Measurements from ENCODE around the gene RPS18. TPM values are rescaled to one million over a fixed set of nuclear protein-coding genes. Genes with fewer than 3 reads are reported as not detected.

RPS18 gene
- total and polyA plus RNA-seq, 9 donors: 4,177 to 11,953 (median 5,981) TPM

DNA sequence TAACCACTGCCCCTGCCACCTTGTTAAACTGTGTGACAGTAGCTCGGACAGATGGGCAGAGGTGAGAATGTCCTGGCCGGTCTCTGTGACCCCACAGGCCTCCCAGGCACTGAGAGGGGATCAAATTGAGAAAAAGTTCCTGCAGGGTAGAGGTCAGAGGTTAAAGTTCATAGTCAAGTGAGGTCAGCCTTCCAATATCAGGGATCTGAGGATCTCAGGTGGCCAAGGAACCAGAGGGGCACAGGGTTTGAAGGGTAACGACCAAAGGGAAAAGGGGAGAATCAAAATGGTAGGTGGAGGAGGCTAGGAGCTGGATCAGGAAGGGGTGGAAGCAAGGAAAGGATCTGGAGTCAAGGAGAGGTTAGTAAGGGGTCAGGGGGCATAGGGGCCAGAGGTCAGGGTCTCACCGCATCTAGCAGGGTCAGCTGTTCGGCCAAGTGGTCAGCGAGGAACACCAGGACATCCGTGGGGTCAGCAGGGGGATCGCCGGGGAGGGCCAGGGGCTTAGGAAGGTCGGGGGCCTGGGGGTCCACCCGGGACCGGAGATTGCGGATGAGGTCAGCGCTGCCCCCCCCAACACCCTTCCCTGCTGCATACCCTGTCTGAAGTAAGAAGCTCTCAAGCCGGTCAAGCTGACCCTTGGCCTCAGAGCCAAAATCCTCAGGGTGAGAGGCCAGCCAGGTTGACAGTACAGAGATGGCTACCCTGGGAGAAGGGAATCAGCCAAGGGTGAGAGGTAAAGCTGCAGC lies 23.9 kb downstream of the RPS18 start:
- no peaks in the 10 kb centered on the region for H3K27me3 ChIP-seq
- no peak overlapping the region for H3K27ac ChIP-seq
- peak in 2 of 5 donors; percentile 39 to 48 for DNase-seq
- 74 to 84% (median 76%) methylated on average over 15 of the region's 15 CpGs for WGBS, 3 donors
- peaks cover 9% of the 10 kb centered on the region for H3K4me1 ChIP-seq (ENCODE audit: insufficient read depth)
- TF ChIP-seq POLR2A (IDR thresholded peaks at IDR 0.05) (no peak), EP300 (IDR thresholded peaks at IDR 0.05) (no peak), CTCF (IDR thresholded peaks at IDR 0.05) (no peak)
- intact Hi-C loops (cut with DNase I): loop anchor here in 1 of 4 donors (10.0 kb wide), 1 partner anchor 119 kb away; the partner anchor contains the start of genes CUTA and PHF1
- H3K9me3 ChIP-seq: no peaks in the 10 kb centered on the region
- H3K36me3 ChIP-seq: no peaks in the 10 kb centered on the region
- H3K4me3 ChIP-seq: no peak overlapping the region

DNA sequence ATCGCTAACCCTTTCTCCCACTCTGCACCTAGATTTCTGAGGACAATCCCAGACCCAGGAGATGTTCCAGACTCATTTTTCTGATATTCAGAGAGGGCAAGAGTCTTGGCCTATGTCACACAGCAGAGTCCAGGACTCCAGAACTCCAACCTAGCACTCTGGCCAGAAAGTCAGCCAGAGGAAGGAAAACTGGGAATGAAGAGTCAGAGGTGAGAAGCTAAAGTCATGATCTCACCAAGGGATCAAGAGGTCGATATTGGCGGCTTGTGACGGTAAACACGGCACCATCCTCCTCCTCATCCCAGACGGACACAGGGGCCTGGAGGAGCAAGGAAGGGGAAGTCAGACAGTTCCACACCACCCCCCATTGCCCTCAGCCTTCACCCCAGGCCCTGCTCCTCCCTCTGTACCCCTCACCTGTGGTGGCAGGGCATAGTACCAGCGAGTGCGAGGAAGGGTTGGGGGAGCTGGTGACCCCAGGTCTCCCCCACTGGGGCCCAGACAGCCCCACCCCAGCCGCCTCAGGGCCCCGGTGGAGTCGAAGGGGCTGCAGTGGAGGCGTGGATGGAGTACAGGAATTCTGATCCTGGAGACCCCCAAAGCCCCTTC lies 25.0 kb downstream of the RPS18 start:
- H3K36me3 ChIP-seq: no peaks in the 10 kb centered on the region
- H3K27ac ChIP-seq: peak overlapping the region in 1 of 2 donors; percentile 96
- intact Hi-C loops (cut with DNase I): loop anchor here in 1 of 4 donors (10.0 kb wide), 1 partner anchor 118 kb away; the partner anchor contains the start of genes CUTA and PHF1
- H3K9me3 ChIP-seq: no peaks in the 10 kb centered on the region
- H3K27me3 ChIP-seq: no peaks in the 10 kb centered on the region
- DNase-seq: peak in 1 of 5 donors; percentile 33
- H3K4me3 ChIP-seq: peak overlapping the region; percentile 69
- H3K4me1 ChIP-seq (ENCODE audit: insufficient read depth): peaks cover 9% of the 10 kb centered on the region
- 70 to 75% (median 74%) methylated on average over 12 of the region's 12 CpGs for WGBS, 3 donors
- TF ChIP-seq CTCF (IDR thresholded peaks at IDR 0.05): no peak
- no peak for TF ChIP-seq EP300 (IDR thresholded peaks at IDR 0.05)
- no peak for TF ChIP-seq POLR2A (IDR thresholded peaks at IDR 0.05)

DNA sequence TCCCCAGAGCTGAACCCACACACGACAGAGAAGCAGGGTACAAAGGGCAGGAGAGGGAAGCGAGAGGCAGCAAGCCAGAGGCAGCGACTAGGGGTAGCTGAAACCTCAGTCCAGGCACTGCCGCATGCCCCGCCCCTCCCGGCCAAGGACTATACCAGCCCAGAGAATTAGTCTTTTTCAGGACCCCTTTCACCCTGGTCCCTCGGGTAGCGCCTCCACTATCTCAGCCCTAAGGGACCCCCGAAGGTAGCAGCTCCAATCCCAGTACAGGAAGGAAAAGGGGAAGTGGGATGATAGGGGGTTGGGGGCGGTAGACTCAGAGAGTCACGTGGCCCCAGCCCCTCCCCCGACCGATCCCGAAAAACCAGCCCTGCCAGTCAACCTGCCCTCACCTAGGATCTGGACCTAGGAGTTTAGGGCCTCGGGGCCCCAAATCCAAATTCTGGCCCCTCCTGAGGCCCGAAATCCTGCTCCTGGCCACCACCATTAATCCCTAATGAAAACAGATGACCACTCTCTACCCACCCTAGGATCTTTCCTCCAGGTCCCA lies 25.6 kb downstream of the RPS18 start:
- Histone ChIP-seq H3K36me3 (no peaks in the 10 kb centered on the region), H3K27me3 (no peaks in the 10 kb centered on the region), H3K27ac (peak overlapping the region; percentile 73 to 96), H3K9me3 (no peaks in the 10 kb centered on the region), H3K4me1 (ENCODE audit: insufficient read depth) (peaks cover 9% of the 10 kb centered on the region), H3K4me3 (peak overlapping the region; percentile 69)
- WGBS, 3 donors: 16 to 20% (median 17%) methylated on average over 16 of the region's 16 CpGs
- intact Hi-C loops (cut with DNase I): loop anchor here in 1 of 4 donors (10.0 kb wide), 1 partner anchor 117 kb away; the partner anchor contains the start of genes CUTA and PHF1
- peak in 3 of 5 donors; percentile 50 to 64 (median 60) for DNase-seq
- no peak for TF ChIP-seq CTCF (IDR thresholded peaks at IDR 0.05)
- no peak for TF ChIP-seq EP300 (IDR thresholded peaks at IDR 0.05)
- TF ChIP-seq POLR2A (IDR thresholded peaks at IDR 0.05): no peak

DNA sequence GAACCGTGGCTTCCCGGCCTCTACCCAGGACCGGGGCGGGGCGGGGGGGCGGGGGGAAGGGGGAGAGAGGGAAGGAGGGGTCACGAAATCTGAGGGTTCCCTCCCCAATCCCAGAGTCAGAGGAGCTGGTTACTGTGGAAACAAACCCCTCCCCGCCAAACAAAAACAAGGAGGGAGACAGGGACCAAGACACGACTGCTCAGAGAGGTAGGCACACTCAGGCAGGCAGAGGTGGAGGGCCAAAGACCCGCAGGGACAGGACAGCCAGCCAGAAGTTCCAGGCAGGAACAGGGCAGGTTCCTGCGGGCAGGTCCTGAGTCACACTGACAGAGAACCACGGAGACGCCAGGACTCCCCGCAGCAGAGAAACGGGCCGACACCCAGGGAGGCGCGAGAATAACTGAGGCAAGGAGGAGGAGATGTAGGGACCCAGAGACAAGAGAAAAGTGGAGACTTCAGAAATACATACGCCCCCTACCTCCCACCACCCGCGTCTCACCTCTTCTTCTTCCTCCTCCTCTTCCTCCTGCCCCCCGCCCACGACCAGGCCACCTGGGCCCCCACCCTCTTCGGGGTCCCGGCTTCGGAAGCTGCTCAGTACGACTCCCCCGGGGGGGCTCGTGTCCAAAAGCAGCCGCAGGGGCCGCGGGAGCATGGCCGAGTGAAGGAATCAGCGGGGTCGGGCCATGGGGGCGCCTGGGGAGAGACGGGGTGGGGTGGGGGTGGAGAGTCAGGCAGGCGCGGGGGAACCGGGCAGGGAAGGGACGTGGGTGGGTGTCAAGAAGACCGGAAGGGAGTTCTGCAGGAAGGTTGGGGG lies 26.3 kb downstream of the RPS18 start:
- Histone ChIP-seq H3K27me3 (no peaks in the 10 kb centered on the region), H3K4me1 (ENCODE audit: insufficient read depth) (peaks cover 9% of the 10 kb centered on the region), H3K4me3 (peak overlapping the region; percentile 69), H3K27ac (peak overlapping the region; percentile 73 to 96), H3K36me3 (no peaks in the 10 kb centered on the region), H3K9me3 (no peaks in the 10 kb centered on the region)
- DNase-seq: peak; percentile 67 to 90 (median 71)
- intact Hi-C loops (cut with DNase I): loop anchor here in 1 of 4 donors (10.0 kb wide), 1 partner anchor 117 kb away; the partner anchor contains the start of genes CUTA and PHF1
- TF ChIP-seq EP300 (IDR thresholded peaks at IDR 0.05) (no peak), POLR2A (IDR thresholded peaks at IDR 0.05) (peak; percentile 82)
- WGBS, 3 donors: 1% methylated on average over 33 to 42 of the region's 42 CpGs

Data from ovary (tissue), 9 donors.